Measurements from ENCODE around the gene TMEM163. TPM values are rescaled to one million over a fixed set of nuclear protein-coding genes. Genes with fewer than 3 reads are reported as not detected.
"Not testable (repeated sequence)": the region's sequence is repeated elsewhere in the genome, so short reads cannot be mapped to it uniquely, and the experiment has no call there.

The TMEM163 gene
- polyA plus RNA-seq, 3 donors from 2014 or later, result 1.1 to 5.2 (median 2.8) TPM

- Mint-ChIP-seq H3K27me3 (ENCODE audit: low read depth in 3 of 3) (peaks cover 2 to 8% (median 2%) of the 10 kb centered on the region in 3 donors), H3K36me3 (no peaks in the 10 kb centered on the region), H3K4me1 (peaks cover 65 to 67% of the 10 kb centered on the region in 2 donors), H3K27ac (peak overlapping the region in 4 of 6 donors; percentile 70 to 94 (median 88)), H3K9me3 (no peaks in the 10 kb centered on the region), H3K4me3 (no peak overlapping the region)
- no peak for DNase-seq
These were observed 55.0 kb downstream of the TMEM163 start for GRCh38 chr2:134663451-134664450.

DNA sequence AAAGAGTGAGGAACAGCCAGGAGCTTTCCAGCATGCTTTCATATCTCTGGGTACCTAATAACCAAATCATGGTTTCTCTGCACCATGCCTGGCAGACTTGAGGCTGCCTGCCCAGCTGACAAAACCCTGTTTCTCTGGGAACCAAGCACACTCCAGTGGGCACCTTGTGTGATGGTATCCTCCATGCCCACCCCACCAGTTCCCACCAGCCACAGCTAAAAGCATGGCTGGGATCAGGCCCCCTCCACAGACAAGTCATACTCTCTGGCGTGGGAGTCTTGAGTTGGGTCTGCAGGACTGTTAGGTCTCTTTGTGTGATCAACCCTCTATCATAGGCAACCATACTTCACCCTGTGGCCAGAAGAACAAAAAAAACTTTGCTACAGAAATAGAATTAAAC lies 56.0 kb downstream of the TMEM163 start:
- Mint-ChIP-seq H3K9me3 (no peaks in the 10 kb centered on the region), H3K4me3 (no peak overlapping the region), H3K4me1 (peaks cover 55 to 57% of the 10 kb centered on the region in 2 donors), H3K36me3 (no peaks in the 10 kb centered on the region), H3K27me3 (ENCODE audit: low read depth in 3 of 3) (peaks cover under 1 to 3% (median 2%) of the 10 kb centered on the region in 3 donors), H3K27ac (no peak overlapping the region)
- no peak for DNase-seq

DNA sequence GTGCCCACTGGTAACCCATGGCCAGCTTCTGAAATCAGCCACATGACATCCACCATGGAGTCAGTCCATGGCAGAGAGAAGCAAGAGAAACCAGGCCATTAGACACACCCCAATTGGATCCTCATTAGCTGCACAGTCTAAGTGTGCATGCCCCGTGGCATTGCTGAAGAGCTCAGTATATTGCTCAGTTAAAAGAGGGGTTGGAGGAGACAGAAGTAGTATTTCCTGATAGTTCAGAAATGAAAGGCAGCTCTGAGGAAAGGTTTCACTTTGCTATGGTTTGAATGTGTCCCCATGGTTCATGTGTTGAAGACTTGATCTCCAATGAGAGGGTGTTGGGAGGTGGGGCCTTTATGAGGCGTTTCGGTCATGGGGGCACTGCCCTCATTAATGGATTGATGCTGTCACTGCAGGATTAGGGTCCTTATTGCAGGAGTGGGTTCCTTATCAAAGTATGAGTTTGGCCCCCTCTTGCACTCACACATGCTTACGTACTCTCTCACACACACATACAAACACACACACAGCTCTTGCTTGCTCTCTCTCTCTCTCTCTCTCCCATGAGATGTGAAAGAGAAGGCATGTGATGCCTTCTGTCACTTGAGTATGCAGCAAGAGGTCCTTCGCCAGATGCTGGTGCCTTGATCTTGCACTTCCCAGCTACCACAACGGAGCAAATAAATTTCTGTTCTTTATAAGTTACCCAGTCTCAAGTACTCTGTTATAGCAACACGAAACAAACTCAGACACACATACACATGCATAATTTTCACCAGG lies 58.0 kb downstream of the TMEM163 start:
- Mint-ChIP-seq H3K4me3 (peak overlapping the region in 4 of 5 donors; percentile 12 to 56 (median 36)), H3K4me1 (peaks cover 38 to 41% of the 10 kb centered on the region in 2 donors), H3K27me3 (ENCODE audit: low read depth in 3 of 3) (peaks cover 0 to 3% (median 1%) of the 10 kb centered on the region in 3 donors), H3K36me3 (no peaks in the 10 kb centered on the region), H3K27ac (peak overlapping the region; percentile 6 to 72 (median 58)), H3K9me3 (no peaks in the 10 kb centered on the region)
- no peak for DNase-seq

- H3K4me3 Mint-ChIP-seq, result peak overlapping the region in 2 of 5 donors; percentile 56 to 60
- peaks cover 27 to 30% of the 10 kb centered on the region in 2 donors for H3K4me1 Mint-ChIP-seq
These were observed 59.1 kb downstream of the TMEM163 start for GRCh38 chr2:134659724-134660123.

DNA sequence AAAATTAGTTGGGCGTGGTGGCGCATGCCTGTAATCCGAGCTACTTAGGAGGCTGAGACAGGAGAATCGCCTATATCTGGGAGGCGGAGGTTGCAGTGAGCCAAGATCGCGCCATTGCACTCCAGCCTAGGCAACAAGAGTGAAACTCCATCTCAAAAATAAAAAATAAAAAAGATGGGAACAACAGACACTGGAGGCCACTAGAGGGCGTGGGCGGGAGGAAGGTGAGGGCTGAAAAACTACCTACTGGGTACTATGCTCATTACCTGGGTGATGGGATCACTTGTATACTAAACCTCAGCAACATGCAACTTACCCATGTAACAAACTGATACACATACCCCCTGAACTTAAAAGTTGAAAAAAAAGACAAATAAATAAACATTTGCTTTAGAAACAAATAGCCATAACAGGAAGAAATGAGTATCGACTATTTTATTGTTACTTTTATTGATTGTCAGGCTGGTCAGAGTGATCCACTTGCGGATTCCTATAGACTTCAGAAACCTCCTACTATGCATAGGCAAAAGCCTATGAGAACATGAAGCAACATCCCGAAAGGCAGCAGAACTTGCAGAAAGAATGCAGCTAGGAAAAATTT lies 61.0 kb downstream of the TMEM163 start:
- peak; percentile 34 to 42 (median 35) for DNase-seq
- no peaks in the 10 kb centered on the region for H3K9me3 Mint-ChIP-seq
- H3K27ac Mint-ChIP-seq, result peak overlapping the region in 1 of 6 donors; percentile 45
- H3K36me3 Mint-ChIP-seq, result no peaks in the 10 kb centered on the region
- H3K4me3 Mint-ChIP-seq, result peak overlapping the region in 1 of 5 donors; percentile 22
- peaks cover 0 to 1% (median 0%) of the 10 kb centered on the region in 3 donors for H3K27me3 Mint-ChIP-seq (ENCODE audit: low read depth in 3 of 3)
- peaks cover 18 to 22% of the 10 kb centered on the region in 2 donors for H3K4me1 Mint-ChIP-seq

More at GRCh38 chr2:134659724-134660123, 59.1 kb downstream of the TMEM163 start:
- H3K36me3 Mint-ChIP-seq, result no peaks in the 10 kb centered on the region
- peak overlapping the region in 5 of 6 donors; percentile 7 to 92 (median 52) for H3K27ac Mint-ChIP-seq
- DNase-seq, result no peak
- no peaks in the 10 kb centered on the region for H3K9me3 Mint-ChIP-seq
- H3K27me3 Mint-ChIP-seq (ENCODE audit: low read depth in 3 of 3), result peaks cover 0 to 1% (median 0%) of the 10 kb centered on the region in 3 donors

DNA sequence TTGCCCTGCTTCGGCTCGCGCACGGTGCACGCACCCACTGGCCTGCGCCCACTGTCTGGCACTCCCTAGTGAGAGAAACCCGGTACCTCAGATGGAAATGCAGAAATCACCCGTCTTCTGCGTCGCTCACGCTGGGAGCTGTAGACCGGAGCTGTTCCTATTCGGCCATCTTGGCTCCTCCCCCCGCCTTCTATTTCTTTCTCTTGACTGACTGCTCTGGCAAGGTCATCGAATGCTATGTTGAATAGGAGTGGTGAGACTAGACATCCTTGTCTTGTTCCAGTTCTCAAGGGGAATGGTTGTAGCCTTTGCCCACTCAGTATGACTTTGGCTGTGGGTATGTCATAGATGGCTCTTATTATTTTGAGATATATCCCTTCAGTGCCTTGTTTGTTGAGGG lies 62.4 kb downstream of the TMEM163 start:
- Mint-ChIP-seq H3K4me1 (peaks cover 18 to 22% of the 10 kb centered on the region in 2 donors), H3K27ac (peak overlapping the region in 1 of 6 donors; percentile 64)
- H3K36me3 Mint-ChIP-seq; H3K4me3 Mint-ChIP-seq; DNase-seq; H3K27me3 Mint-ChIP-seq (ENCODE audit: low read depth in 3 of 3); H3K9me3 Mint-ChIP-seq: not testable (repeated sequence)

DNA sequence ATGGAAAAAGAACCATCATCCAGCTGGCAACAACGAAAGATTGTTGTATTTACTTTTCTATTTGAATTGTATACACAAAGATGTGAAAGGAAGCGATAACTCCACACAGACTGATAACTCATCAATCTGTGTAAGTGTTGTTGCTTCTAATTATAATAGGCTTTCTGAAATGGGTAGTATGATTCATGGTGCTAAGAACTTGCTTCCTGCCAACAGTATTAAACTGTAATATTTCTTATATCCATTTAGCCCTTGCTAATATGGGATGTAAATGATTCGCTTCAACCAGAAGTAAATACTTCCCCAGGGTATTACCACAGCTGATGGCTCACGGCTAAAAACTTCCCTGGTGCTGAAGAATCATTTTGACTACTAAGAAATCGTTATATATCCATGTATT lies 70.2 kb downstream of the TMEM163 start:
- H3K36me3 Mint-ChIP-seq, result no peaks in the 10 kb centered on the region
- no peak overlapping the region for H3K4me3 Mint-ChIP-seq
- peaks cover 0 to 2% (median 0%) of the 10 kb centered on the region in 6 donors for H3K9me3 Mint-ChIP-seq
- no peak for DNase-seq
- no peaks in the 10 kb centered on the region for H3K4me1 Mint-ChIP-seq
- H3K27me3 Mint-ChIP-seq (ENCODE audit: low read depth in 3 of 3), result no peaks in the 10 kb centered on the region
- H3K27ac Mint-ChIP-seq, result no peak overlapping the region

DNA sequence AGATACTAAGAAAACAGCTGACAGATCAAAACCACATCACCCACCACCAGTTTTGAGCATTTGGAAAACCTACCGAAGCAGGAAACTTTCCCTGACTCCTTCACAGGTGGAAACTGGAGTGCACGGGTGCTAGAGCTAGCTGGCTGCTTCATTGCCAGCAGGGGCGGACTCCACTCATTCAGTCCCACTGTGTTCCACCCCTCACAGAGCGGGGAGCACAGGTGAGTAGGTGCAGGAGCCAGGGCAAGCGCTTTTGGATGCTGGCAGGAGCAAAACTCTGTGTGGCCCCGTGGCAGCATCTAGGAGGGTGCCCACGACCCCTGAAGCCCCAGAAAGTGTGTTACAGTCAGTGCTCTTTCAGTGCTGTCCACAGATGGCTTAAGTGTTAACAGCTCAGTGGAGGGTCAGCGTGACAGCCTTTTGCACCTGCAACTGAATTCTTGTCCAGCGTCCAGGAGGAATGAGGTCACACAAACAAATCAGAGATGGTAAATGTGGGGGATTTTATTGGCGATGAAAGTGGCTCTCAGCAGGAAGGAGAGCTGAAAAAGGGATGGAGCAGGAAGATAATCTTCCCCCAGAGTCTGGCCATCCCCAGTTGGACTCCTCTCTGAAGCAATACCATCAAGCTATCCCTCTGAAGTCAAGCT lies 71.1 kb downstream of the TMEM163 start:
- no peak overlapping the region for H3K4me3 Mint-ChIP-seq
- no peaks in the 10 kb centered on the region for H3K4me1 Mint-ChIP-seq
- no peak overlapping the region for H3K27ac Mint-ChIP-seq
- no peaks in the 10 kb centered on the region for H3K27me3 Mint-ChIP-seq (ENCODE audit: low read depth in 3 of 3)
- H3K36me3 Mint-ChIP-seq, result no peaks in the 10 kb centered on the region
- no peak for DNase-seq
- H3K9me3 Mint-ChIP-seq, result peaks cover 0 to 2% (median 0%) of the 10 kb centered on the region in 6 donors

DNA sequence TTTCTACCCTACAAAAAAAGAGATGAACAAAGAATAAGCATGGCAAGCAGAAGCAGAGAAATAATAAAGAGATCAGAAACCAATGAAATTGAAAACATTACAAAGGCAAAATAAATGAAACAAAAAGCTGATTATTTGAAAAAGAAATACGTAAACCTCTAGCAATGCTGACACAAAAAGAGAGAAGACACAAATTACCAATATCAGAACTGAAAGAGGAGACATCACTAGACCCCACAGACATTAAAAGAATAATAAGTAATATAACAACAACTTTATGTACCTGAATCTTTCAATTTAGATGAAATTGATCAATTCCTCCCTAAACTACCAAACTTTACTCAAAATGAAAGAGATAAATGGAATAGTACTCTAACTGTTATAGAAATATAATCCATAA lies 75.9 kb downstream of the TMEM163 start:
- no peak for DNase-seq
- Mint-ChIP-seq H3K27me3 (ENCODE audit: low read depth in 3 of 3) (peaks cover 0 to 7% (median 0%) of the 10 kb centered on the region in 3 donors), H3K9me3 (no peaks in the 10 kb centered on the region), H3K4me3 (no peak overlapping the region), H3K4me1 (peaks cover 0 to 2% of the 10 kb centered on the region in 2 donors), H3K36me3 (peaks cover 0 to 4% (median 0%) of the 10 kb centered on the region in 3 donors), H3K27ac (no peak overlapping the region)

DNA sequence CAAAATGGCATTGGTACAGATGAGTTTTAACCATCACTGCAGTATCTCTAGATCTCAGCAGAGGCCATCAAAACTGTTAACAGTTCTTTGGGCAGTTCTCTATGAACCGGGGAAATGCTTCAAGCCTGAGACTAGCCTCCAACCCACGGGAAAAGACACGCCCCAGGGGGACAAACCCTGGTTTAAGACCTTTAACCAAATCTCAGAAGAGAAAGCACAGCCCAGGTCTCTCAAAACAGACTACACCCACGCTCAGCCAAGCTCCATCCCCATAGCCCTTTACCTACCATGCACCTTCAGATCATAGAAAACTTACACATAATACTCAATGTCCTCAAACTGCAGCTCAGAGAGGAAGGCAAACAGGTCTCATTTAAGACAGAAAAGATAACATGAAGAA lies 78.3 kb downstream of the TMEM163 start:
- DNase-seq, result no peak
- Mint-ChIP-seq H3K4me1 (peaks cover 0 to 4% of the 10 kb centered on the region in 2 donors), H3K4me3 (no peak overlapping the region), H3K9me3 (no peaks in the 10 kb centered on the region), H3K27ac (no peak overlapping the region), H3K36me3 (peaks cover 0 to 4% (median 0%) of the 10 kb centered on the region in 3 donors), H3K27me3 (ENCODE audit: low read depth in 3 of 3) (peaks cover 0 to 7% (median 0%) of the 10 kb centered on the region in 3 donors)

GRCh38 chr2:134639265-134639664 lies 79.5 kb downstream of the TMEM163 start:
- Mint-ChIP-seq H3K27ac (no peak overlapping the region), H3K27me3 (ENCODE audit: low read depth in 3 of 3) (peaks cover 0 to 7% (median 0%) of the 10 kb centered on the region in 3 donors), H3K36me3 (peaks cover 0 to 4% (median 0%) of the 10 kb centered on the region in 3 donors), H3K4me3 (no peak overlapping the region), H3K9me3 (no peaks in the 10 kb centered on the region), H3K4me1 (peaks cover 0 to 4% of the 10 kb centered on the region in 2 donors)
- no peak for DNase-seq

- Mint-ChIP-seq H3K36me3 (peaks cover 0 to 4% (median 4%) of the 10 kb centered on the region in 3 donors), H3K4me3 (no peak overlapping the region), H3K9me3 (no peaks in the 10 kb centered on the region), H3K27ac (no peak overlapping the region), H3K27me3 (ENCODE audit: low read depth in 3 of 3) (peaks cover 0 to 7% (median 0%) of the 10 kb centered on the region in 3 donors), H3K4me1 (peaks cover 0 to 4% of the 10 kb centered on the region in 2 donors)
- DNase-seq, result no peak
These were observed 82.1 kb downstream of the TMEM163 start for GRCh38 chr2:134636714-134637113.

All from immature natural killer cell (primary cell).